Measurements from ENCODE around the gene AP4E1. TPM values are rescaled to one million over a fixed set of nuclear protein-coding genes. Genes with fewer than 3 reads are reported as not detected.

The AP4E1 gene
- total RNA-seq, 4 donors from 2014 or later = 9.9 to 13.2 (median 10.6) TPM

DNA sequence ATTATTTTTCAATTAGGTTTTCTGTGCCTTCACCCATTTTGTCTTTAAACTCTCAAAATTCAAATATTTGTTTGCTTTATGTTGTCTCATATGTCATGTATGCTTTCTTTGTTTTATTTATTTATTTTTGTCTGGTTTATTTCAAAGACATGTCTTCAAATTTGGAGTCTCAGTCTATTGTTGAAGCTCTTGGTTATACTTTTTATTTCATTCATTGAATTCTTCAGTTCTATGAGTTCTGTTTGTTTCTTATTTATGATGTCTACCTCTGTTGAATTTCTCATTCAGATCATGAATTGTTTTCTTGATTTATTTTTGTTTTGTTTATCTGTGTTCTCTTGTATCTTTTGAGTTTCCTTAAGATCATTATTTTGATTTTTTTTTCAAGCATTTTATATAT is 55.6 kb downstream of the AP4E1 start:
- Histone ChIP-seq H3K9me3 (peaks cover 0 to 32% (median 19%) of the 10 kb centered on the region in 4 donors), H3K4me1 (no peaks in the 10 kb centered on the region), H3K4me3 (no peak overlapping the region), H3K27ac (replicated peaks in 1 of 4) (no peak overlapping the region), H3K27me3 (no peaks in the 10 kb centered on the region), H3K36me3 (peaks cover 13 to 56% (median 24%) of the 10 kb centered on the region in 4 donors)
- intact Hi-C loops (cut with DNase I) = no loop called here
- no peak for TF ChIP-seq POLR2AphosphoS5 (IDR thresholded peaks at IDR 0.05)
- no peak for TF ChIP-seq POLR2A (IDR thresholded peaks at IDR 0.05; ENCODE audit: low read depth)
- TF ChIP-seq, protein P1, sequence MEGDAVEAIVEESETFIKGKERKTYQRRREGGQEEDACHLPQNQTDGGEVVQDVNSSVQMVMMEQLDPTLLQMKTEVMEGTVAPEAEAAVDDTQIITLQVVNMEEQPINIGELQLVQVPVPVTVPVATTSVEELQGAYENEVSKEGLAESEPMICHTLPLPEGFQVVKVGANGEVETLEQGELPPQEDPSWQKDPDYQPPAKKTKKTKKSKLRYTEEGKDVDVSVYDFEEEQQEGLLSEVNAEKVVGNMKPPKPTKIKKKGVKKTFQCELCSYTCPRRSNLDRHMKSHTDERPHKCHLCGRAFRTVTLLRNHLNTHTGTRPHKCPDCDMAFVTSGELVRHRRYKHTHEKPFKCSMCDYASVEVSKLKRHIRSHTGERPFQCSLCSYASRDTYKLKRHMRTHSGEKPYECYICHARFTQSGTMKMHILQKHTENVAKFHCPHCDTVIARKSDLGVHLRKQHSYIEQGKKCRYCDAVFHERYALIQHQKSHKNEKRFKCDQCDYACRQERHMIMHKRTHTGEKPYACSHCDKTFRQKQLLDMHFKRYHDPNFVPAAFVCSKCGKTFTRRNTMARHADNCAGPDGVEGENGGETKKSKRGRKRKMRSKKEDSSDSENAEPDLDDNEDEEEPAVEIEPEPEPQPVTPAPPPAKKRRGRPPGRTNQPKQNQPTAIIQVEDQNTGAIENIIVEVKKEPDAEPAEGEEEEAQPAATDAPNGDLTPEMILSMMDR (IDR thresholded peaks at IDR 0.05) = no peak
- TF ChIP-seq EP300 (IDR thresholded peaks at IDR 0.05) = no peak
- DNase-seq (ENCODE audit: extremely low spot score) = no peak

DNA sequence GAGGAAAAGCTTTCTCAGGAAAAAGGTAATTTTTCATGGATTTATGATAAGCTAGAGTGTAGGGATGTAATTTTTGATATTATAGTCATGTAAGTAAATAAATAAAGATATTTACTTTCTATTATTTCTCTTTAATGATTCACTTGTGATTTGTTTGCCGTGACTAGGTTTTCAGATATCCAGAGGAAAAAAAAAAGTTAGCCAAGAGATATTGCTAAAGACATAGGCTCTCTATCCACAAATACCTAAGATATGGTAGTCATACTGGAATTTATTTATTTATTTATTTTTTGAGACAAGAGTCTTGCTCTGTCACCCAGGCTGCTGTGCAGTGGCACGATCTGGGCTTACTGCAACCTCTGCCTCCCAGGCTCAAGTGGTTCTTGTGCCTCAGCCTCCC is 59.9 kb downstream of the AP4E1 start:
- Histone ChIP-seq H3K9me3 (peaks cover 0 to 46% (median 36%) of the 10 kb centered on the region in 4 donors), H3K27me3 (no peaks in the 10 kb centered on the region), H3K27ac (replicated peaks in 1 of 4) (no peak overlapping the region), H3K4me3 (no peak overlapping the region), H3K4me1 (no peaks in the 10 kb centered on the region), H3K36me3 (peaks cover 29 to 70% (median 40%) of the 10 kb centered on the region in 4 donors)
- no peak for DNase-seq (ENCODE audit: extremely low spot score)
- WGBS = over 99% methylated on average over 2 of the region's 2 CpGs
- intact Hi-C loops (cut with DNase I) = no loop called here
- no peak for TF ChIP-seq POLR2AphosphoS5 (IDR thresholded peaks at IDR 0.05)
- TF ChIP-seq, protein P1 (IDR thresholded peaks at IDR 0.05) = no peak
- no peak for TF ChIP-seq EP300 (IDR thresholded peaks at IDR 0.05)
- TF ChIP-seq POLR2A (IDR thresholded peaks at IDR 0.05; ENCODE audit: low read depth) = no peak

DNA sequence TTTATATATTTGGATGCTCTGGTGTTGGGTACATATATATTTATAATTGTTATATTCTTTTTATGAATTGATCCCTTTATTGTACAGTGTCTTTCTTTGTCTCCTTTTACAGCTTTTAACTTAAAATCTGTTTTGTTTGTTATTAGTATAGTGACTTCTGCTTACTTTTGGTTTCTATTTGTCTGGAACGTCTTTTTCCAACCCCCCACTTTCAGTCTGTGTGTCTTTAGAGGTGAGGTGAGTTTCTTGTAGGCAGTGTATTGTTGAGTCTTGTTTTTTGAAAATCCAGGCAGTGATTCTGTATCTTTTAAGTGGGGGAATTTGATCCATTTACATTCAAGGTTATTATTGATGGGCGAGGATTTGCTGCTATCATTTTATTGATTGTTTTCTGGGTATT is 62.0 kb downstream of the AP4E1 start:
- intact Hi-C loops (cut with DNase I) = no loop called here
- Histone ChIP-seq H3K27ac (replicated peaks in 1 of 4) (no peak overlapping the region), H3K4me1 (no peaks in the 10 kb centered on the region), H3K27me3 (no peaks in the 10 kb centered on the region), H3K4me3 (no peak overlapping the region), H3K9me3 (peaks cover 0 to 29% (median 22%) of the 10 kb centered on the region in 4 donors), H3K36me3 (peaks cover 29 to 83% (median 51%) of the 10 kb centered on the region in 4 donors)
- 93% methylated on average over 2 of the region's 2 CpGs for WGBS
- DNase-seq (ENCODE audit: extremely low spot score) = no peak
- no peak for TF ChIP-seq POLR2A (IDR thresholded peaks at IDR 0.05; ENCODE audit: low read depth)
- no peak for TF ChIP-seq POLR2AphosphoS5 (IDR thresholded peaks at IDR 0.05)
- TF ChIP-seq, protein P1 (IDR thresholded peaks at IDR 0.05) = no peak
- no peak for TF ChIP-seq EP300 (IDR thresholded peaks at IDR 0.05)

DNA sequence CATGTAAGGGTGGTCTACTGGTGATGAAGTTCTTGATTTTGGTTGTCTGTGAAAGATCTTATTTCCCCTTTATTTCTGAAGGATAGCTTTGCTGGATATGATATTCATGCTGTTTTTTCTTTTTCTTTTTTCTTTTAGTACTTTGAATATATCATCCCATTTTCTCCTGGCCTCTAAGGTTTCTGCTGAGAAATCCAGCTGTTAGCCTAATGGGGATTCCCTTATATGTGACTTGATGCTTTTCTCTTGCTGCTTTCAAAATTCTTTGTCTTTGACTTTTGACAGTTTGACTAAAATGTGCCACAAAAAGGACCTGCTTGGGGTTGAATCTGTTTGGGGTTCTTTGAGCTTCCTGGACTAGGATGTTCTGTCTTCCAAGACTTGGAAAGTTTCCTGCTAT is 62.6 kb downstream of the AP4E1 start:
- peaks cover 29 to 80% (median 51%) of the 10 kb centered on the region in 4 donors for H3K36me3 ChIP-seq
- no peak for DNase-seq (ENCODE audit: extremely low spot score)
- H3K9me3 ChIP-seq = peaks cover 0 to 27% (median 22%) of the 10 kb centered on the region in 4 donors
- H3K27me3 ChIP-seq = no peaks in the 10 kb centered on the region
- H3K4me3 ChIP-seq = no peak overlapping the region
- H3K4me1 ChIP-seq = no peaks in the 10 kb centered on the region
- no peak for TF ChIP-seq POLR2A (IDR thresholded peaks at IDR 0.05; ENCODE audit: low read depth)
- no peak for TF ChIP-seq EP300 (IDR thresholded peaks at IDR 0.05)
- TF ChIP-seq POLR2AphosphoS5 (IDR thresholded peaks at IDR 0.05) = no peak
- TF ChIP-seq, protein P1 (IDR thresholded peaks at IDR 0.05) = no peak
- intact Hi-C loops (cut with DNase I) = no loop called here
- H3K27ac ChIP-seq (replicated peaks in 1 of 4) = no peak overlapping the region

DNA sequence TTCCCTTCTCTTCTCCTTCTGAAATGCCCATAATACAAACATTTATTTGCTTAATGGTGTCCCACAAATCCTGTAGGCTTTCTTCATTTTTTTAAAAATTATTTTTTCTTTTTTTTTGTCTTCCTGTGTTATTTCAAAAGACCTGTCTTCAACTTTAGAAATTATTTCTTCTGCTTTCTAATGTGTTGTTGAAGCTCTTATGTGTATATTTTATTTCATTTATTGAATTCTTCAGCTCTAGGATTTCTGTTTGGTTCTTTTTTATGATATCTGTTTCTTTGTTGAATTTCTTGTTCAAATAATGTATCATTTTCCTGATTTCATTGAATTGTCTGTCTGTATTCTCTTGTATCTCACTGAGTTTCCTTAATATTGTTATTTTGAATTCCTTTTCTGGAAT is 63.1 kb downstream of the AP4E1 start:
- intact Hi-C loops (cut with DNase I) = no loop called here
- Histone ChIP-seq H3K4me1 (peaks cover 0 to 4% (median 2%) of the 10 kb centered on the region in 4 donors), H3K27me3 (no peaks in the 10 kb centered on the region), H3K36me3 (peaks cover 29 to 80% (median 51%) of the 10 kb centered on the region in 4 donors), H3K27ac (replicated peaks in 1 of 4) (no peak overlapping the region), H3K9me3 (peaks cover 0 to 27% (median 22%) of the 10 kb centered on the region in 4 donors), H3K4me3 (no peak overlapping the region)
- no peak for DNase-seq (ENCODE audit: extremely low spot score)
- no peak for TF ChIP-seq POLR2A (IDR thresholded peaks at IDR 0.05; ENCODE audit: low read depth)
- TF ChIP-seq POLR2AphosphoS5 (IDR thresholded peaks at IDR 0.05) = no peak
- TF ChIP-seq, protein P1 (IDR thresholded peaks at IDR 0.05) = no peak
- no peak for TF ChIP-seq EP300 (IDR thresholded peaks at IDR 0.05)

Measured in esophagus muscularis mucosa (tissue), 4 donors.